ENCODE measurements around the gene DNMT3A. TPM values are rescaled to one million over a fixed set of nuclear protein-coding genes. Genes with fewer than 3 reads are reported as not detected.

DNMT3A gene
- total RNA-seq, 1 experiment from 2014 or later = 215 TPM

DNA sequence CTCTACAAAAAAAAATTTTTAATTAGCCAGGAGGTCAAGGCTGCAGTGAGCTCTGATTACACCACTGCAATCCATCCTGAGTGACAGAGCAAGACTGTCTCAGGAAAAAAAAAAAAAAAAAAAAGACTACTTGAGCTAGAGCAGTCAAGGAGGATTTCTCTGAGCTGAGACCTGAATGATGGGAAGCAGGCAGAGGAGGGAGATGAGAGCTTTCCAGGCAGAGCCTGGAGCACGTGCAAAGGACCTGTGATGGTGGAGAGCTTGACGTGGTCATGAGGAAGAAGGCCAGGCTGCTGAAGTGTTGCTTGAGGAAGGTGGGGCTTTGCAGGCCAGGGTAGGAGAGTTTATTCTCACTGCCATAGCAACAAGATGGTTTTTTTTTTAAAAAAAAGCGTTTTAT lies 121.4 kb downstream of the DNMT3A start:
- no peak overlapping the region for H3K18ac ChIP-seq (ENCODE audit: insufficient read length, low read depth, low read length)
- no peak overlapping the region for H3K27ac ChIP-seq (ENCODE audit: insufficient read length, low read depth, low read length)
- no peaks in the 10 kb centered on the region for H3K9me3 Mint-ChIP-seq
- no peak overlapping the region for H2BK5ac ChIP-seq (ENCODE audit: insufficient read length, low read length)
- no peak overlapping the region for H2BK120ac ChIP-seq (ENCODE audit: low read depth, low read length, poor library complexity, severe bottlenecking)
- no peak overlapping the region for H3K4ac ChIP-seq (ENCODE audit: low read depth, low read length)
- WGBS (ENCODE audit: extremely low coverage, insufficient read length, low lambda C conversion rate) = no CpG with 5 or more reads among the region's 3 CpGs
- no peak overlapping the region for H3K56ac ChIP-seq (ENCODE audit: insufficient read length, low read depth, low read length)
- peaks cover 4 to 10% of the 10 kb centered on the region in 2 experiments; a peak in 3 of 4 replicates for H3K4me1 Mint-ChIP-seq
- no peak overlapping the region for H3K4me3 Mint-ChIP-seq
- no peaks in the 10 kb centered on the region for H3K36me3 Mint-ChIP-seq (ENCODE audit: insufficient read depth in 1 of 3, low read depth in 3 of 3)
- H3K27me3 Mint-ChIP-seq (ENCODE audit: low read depth) = peaks cover 3% of the 10 kb centered on the region
- no peak overlapping the region for H2AK5ac ChIP-seq (ENCODE audit: insufficient read length, low read length)
- no peaks in the 10 kb centered on the region; the same call in 1 of the 2 replicates for H3K4me1 ChIP-seq (ENCODE audit: insufficient read depth, low read length)
- no peak overlapping the region for H3T11ph ChIP-seq (ENCODE audit: low read length)
- H3K27me3 ChIP-seq (ENCODE audit: insufficient read depth, low read length) = no peaks in the 10 kb centered on the region
- no peak overlapping the region for H3K14ac ChIP-seq (ENCODE audit: insufficient read depth, low read length)
- no peak overlapping the region for H4K5ac ChIP-seq (ENCODE audit: insufficient read length, low read depth, low read length)
- H3K23ac ChIP-seq (ENCODE audit: insufficient read length, low read depth, low read length) = no peak overlapping the region
- H4K20me1 ChIP-seq (ENCODE audit: control insufficient read depth, insufficient read depth, insufficient read length) = no peaks in the 10 kb centered on the region
- no peak overlapping the region for H4K8ac ChIP-seq (replicated peaks; ENCODE audit: insufficient read length, low read depth, low read length)
- no peak overlapping the region for H3K4me2 ChIP-seq (ENCODE audit: insufficient read depth, insufficient read length, low read length)
- no peaks in the 10 kb centered on the region for H3K9me3 ChIP-seq (ENCODE audit: control insufficient read depth, low read depth, low read length)
- no peaks in the 10 kb centered on the region for H3K79me1 ChIP-seq (ENCODE audit: insufficient read depth, low read depth, low read length, poor library complexity, severe bottlenecking)
- no peak overlapping the region for H2AFZ ChIP-seq (ENCODE audit: low read length)
- no peaks in the 10 kb centered on the region for H3K23me2 ChIP-seq (ENCODE audit: insufficient read length, low read depth, low read length, poor library complexity, severe bottlenecking)
- no peak overlapping the region for H2BK15ac ChIP-seq (ENCODE audit: low read depth, low read length)
- H4K91ac ChIP-seq (ENCODE audit: insufficient read length, low read depth, low read length) = no peak overlapping the region
- no peak overlapping the region for H3K27ac Mint-ChIP-seq
- DNase-seq = no peak
- no peak overlapping the region for H3K9ac ChIP-seq (ENCODE audit: extremely low read depth, insufficient read length, low read length)
- H2BK20ac ChIP-seq (ENCODE audit: low read depth, low read length, poor library complexity, severe bottlenecking) = no peak overlapping the region
- H2BK12ac ChIP-seq (ENCODE audit: insufficient read length, low read depth, low read length) = no peak overlapping the region
- TF ChIP-seq, protein P1, sequence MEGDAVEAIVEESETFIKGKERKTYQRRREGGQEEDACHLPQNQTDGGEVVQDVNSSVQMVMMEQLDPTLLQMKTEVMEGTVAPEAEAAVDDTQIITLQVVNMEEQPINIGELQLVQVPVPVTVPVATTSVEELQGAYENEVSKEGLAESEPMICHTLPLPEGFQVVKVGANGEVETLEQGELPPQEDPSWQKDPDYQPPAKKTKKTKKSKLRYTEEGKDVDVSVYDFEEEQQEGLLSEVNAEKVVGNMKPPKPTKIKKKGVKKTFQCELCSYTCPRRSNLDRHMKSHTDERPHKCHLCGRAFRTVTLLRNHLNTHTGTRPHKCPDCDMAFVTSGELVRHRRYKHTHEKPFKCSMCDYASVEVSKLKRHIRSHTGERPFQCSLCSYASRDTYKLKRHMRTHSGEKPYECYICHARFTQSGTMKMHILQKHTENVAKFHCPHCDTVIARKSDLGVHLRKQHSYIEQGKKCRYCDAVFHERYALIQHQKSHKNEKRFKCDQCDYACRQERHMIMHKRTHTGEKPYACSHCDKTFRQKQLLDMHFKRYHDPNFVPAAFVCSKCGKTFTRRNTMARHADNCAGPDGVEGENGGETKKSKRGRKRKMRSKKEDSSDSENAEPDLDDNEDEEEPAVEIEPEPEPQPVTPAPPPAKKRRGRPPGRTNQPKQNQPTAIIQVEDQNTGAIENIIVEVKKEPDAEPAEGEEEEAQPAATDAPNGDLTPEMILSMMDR (conservative IDR thresholded peaks at IDR 0.05) = no peak
- H3K79me2 ChIP-seq (ENCODE audit: insufficient read depth, low read length) = no peaks in the 10 kb centered on the region

Data from H9 (cell line).